T-helper 2 cell treated with Interferon-gamma antibody and Interleukin-4, amounts not matched to agents 5 μg/mL and 100 μg/mL, for 36 hours (primary cell): Measurements from ENCODE around the gene CALHM6.

Experiments
- DNase-seq: peaks from one replicate; pipeline ENCODE4 v3.0.0; 2021; ENCODE audit warnings: low spot score
- H3K27ac Mint-ChIP-seq: one replicate; pipeline ENCODE4 v1.8.0; 2021; ENCODE audit warnings: mild to moderate bottlenecking, mixed read lengths
- H3K27me3 Mint-ChIP-seq: one replicate; pipeline ENCODE4 v1.8.0; 2021; ENCODE audit warnings: low read depth, mixed read lengths
- H3K36me3 Mint-ChIP-seq: one replicate; pipeline ENCODE4 v1.8.0; 2021; ENCODE audit warnings: low read depth, mixed read lengths
- H3K4me1 Mint-ChIP-seq: one replicate; pipeline ENCODE4 v1.8.0; 2021; ENCODE audit warnings: low read depth, mixed read lengths
- H3K4me3 Mint-ChIP-seq: one replicate; pipeline ENCODE4 v1.8.0; 2022; ENCODE audit warnings: mild to moderate bottlenecking, moderate library complexity, mixed read lengths
- H3K9me3 Mint-ChIP-seq: one replicate; pipeline ENCODE4 v1.8.0; 2021; ENCODE audit warnings: mixed read lengths

CALHM6 gene

DNA sequence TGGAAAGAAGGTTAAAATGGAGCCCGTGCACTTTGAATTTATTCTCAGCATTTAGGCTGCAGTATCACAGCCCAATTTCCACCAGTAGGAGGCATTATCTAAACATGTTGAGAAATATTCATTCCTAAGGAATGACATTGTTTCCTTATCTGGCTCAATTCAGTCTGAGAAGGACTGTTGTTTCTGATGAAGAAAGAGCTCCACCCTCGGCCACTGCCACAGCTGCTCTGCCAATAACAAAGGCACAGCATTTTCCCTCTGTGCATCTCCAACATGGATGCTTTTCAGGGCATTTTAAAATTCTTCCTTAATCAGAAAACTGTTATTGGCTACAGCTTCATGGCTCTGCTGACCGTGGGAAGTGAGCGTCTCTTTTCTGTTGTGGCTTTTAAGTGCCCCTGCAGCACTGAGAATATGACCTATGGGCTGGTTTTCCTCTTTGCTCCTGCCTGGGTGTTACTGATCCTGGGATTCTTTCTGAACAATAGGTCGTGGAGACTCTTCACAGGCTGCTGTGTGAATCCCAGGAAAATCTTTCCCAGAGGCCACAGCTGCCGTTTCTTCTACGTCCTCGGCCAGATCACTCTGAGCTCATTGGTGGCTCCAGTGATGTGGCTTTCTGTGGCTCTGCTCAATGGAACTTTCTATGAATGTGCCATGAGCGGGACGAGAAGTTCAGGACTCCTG, 50.4 kb downstream of the CALHM6 start, which contains the start of gene CALHM5:
TSS of gene CALHM5 (plus strand) at position 216 of the 687 bp plus-strand sequence. CDS start at position 274, 58 bp downstream.
- Mint-ChIP-seq H3K4me3 (no peak within 1 kb of the TSS), H3K4me1 (no peaks in the 10 kb centered on the region), H3K9me3 (no peaks in the 10 kb centered on the region), H3K27me3 (peaks cover 19% of the 10 kb centered on the region), H3K36me3 (no peaks in the 10 kb centered on the region), H3K27ac (no peak within 1 kb of the TSS)
- DNase-seq = no peak

DNA sequence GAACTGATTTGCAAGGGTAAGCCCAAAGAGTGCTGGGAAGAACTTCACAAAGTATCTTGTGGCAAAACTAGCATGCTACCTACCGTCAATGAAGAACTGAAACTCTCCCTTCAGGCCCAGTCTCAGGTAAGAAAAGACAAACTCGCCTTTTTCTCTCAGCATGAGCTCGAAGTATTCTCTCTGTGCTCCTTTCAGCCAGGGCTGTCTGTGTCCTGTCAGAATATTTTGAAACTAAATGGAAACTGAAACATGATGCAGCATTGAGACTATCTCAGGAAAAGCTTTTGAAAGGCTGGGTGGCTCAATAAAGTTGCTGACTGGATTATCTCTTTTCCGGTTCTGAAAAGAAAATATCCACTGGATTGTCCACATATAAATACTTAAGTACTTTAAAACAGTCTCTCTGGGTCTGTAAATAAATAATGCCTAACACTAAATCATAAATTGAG, 51.0 kb downstream of the CALHM6 start:
- Mint-ChIP-seq H3K27ac (no peak overlapping the region), H3K4me3 (no peak overlapping the region), H3K36me3 (no peaks in the 10 kb centered on the region), H3K4me1 (no peaks in the 10 kb centered on the region), H3K9me3 (no peaks in the 10 kb centered on the region), H3K27me3 (peaks cover 19% of the 10 kb centered on the region)
- no peak for DNase-seq

DNA sequence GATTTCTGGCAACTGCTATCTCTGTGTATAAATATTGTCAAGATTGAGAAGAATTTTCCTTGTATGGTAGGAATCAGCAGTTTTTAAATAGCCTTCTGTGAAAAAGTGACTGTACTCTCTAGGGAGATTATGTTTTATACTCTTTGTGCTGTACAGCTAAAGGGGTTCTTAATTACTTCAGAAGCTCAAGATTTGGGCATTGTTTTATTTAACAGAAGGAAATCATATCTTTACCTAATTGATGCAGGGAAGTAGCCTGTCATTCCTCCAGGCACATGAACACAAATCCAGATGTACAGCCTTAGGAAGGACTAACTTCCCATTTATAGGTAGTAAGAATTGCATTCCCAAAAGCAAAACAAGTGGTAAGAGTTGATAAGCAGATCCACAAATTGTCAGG, 51.6 kb downstream of the CALHM6 start:
- no peak for DNase-seq
- H3K36me3 Mint-ChIP-seq = no peaks in the 10 kb centered on the region
- H3K4me3 Mint-ChIP-seq = no peak overlapping the region
- no peaks in the 10 kb centered on the region for H3K9me3 Mint-ChIP-seq
- no peaks in the 10 kb centered on the region for H3K4me1 Mint-ChIP-seq
- peaks cover 16% of the 10 kb centered on the region for H3K27me3 Mint-ChIP-seq
- no peak overlapping the region for H3K27ac Mint-ChIP-seq
